ENCODE data around the gene ADGRB2.

The ADGRB2 gene

GRCh38 chr1:31781138-31781755 is 17.1 kb upstream of the ADGRB2 start:
- no peak for DNase-seq

GRCh38 chr1:31780632-31781031 is 16.5 kb upstream of the ADGRB2 start:
- DNase-seq = no peak

- DNase-seq = no peak
Measured at GRCh38 chr1:31779687-31780086, 15.5 kb upstream of the ADGRB2 start.

- DNase-seq = no peak
Measured at GRCh38 chr1:31778763-31779488, 14.8 kb upstream of the ADGRB2 start.

- no peak for DNase-seq
Measured at GRCh38 chr1:31776516-31776915, 12.4 kb upstream of the ADGRB2 start.

GRCh38 chr1:31776032-31776431 is 11.9 kb upstream of the ADGRB2 start:
- no peak for DNase-seq

GRCh38 chr1:31775210-31775999 is 11.3 kb upstream of the ADGRB2 start:
- no peak for DNase-seq

- DNase-seq = no peak
Measured at GRCh38 chr1:31774495-31774894, 10.4 kb upstream of the ADGRB2 start.

GRCh38 chr1:31773861-31774260 is 9.7 kb upstream of the ADGRB2 start:
- DNase-seq = no peak

- no peak for DNase-seq
Measured at GRCh38 chr1:31772669-31773248, 8.6 kb upstream of the ADGRB2 start.

GRCh38 chr1:31771891-31772668 is 7.9 kb upstream of the ADGRB2 start:
- DNase-seq = peak in 1 of 4 experiments; percentile 23

- DNase-seq = no peak
Measured at GRCh38 chr1:31769720-31770390, 5.7 kb upstream of the ADGRB2 start.

- DNase-seq = no peak
Measured at GRCh38 chr1:31768939-31769704, 5.0 kb upstream of the ADGRB2 start.

GRCh38 chr1:31768407-31768907 is 4.3 kb upstream of the ADGRB2 start:
- DNase-seq = no peak

- DNase-seq = no peak
Measured at GRCh38 chr1:31767225-31767624, 3.1 kb upstream of the ADGRB2 start.

- no peak for DNase-seq
Measured at GRCh38 chr1:31765516-31765915, 1.4 kb upstream of the ADGRB2 start.

- no peak for DNase-seq
Measured at GRCh38 chr1:31765041-31765467, 914 bp upstream of the ADGRB2 start.

- no peak for DNase-seq
Measured at GRCh38 chr1:31763671-31764311, 349 bp downstream of the ADGRB2 start.

GRCh38 chr1:31762726-31763670 is 1.1 kb downstream of the ADGRB2 start:
- peak; percentile 24 to 57 (median 38) for DNase-seq

Measured in activated CD4-positive, CD25-positive, alpha-beta regulatory T cell (primary cell).